HepG2 (cell line): ENCODE measurements around the gene ST6GALNAC4. TPM values are rescaled to one million over a fixed set of nuclear protein-coding genes. Genes with fewer than 3 reads are reported as not detected.

Experiments used
- FOXA3 ChIP-seq: IDR thresholded peaks from 2 replicates; pipeline ENCODE4 v1.6.1; 2016; ENCODE audit warnings: missing genetic modification reagents, missing compliant biosample characterization
- HBP1 ChIP-seq: IDR thresholded peaks from 2 replicates; pipeline ENCODE4 v1.6.1; 2016; ENCODE audit warnings: low read depth, control low read depth
- ISX ChIP-seq: sonication (generic); formaldehyde crosslinking; conservative IDR thresholded peaks from 2 replicates; pipeline ENCODE4 v1.5.0; 2020; ENCODE audit warnings: missing genetic modification reagents
- NKX3-1 ChIP-seq: sonication (generic); formaldehyde crosslinking; IDR thresholded peaks from 2 replicates; pipeline ENCODE4 v1.5.0; 2020; ENCODE audit warnings: missing genetic modification reagents
- POLR2AphosphoS2 ChIP-seq: IDR thresholded peaks from 2 replicates; pipeline ENCODE4 v1.6.1; 2011; ENCODE audit warnings: low read depth, low read length, improper control_type of control experiment
- STAT5B ChIP-seq: sonication (generic); formaldehyde crosslinking; IDR thresholded peaks from 2 replicates; pipeline ENCODE4 v1.4.0; 2020; ENCODE audit warnings: missing genetic modification reagents
- TEF ChIP-seq: sonication (generic); formaldehyde crosslinking; IDR thresholded peaks from 2 replicates; pipeline ENCODE4 v1.5.0; 2020; ENCODE audit warnings: missing genetic modification reagents
- THAP11 ChIP-seq: IDR thresholded peaks from 2 replicates; pipeline ENCODE4 v1.6.1; 2016; ENCODE audit warnings: missing biosample characterization, missing genetic modification reagents
- YEATS4 ChIP-seq: sonication (generic); formaldehyde crosslinking; IDR thresholded peaks from 2 replicates; pipeline ENCODE4 v1.4.0; 2020; ENCODE audit warnings: missing genetic modification reagents, borderline replicate concordance
- ZFY ChIP-seq: sonication (generic); formaldehyde crosslinking; IDR thresholded peaks from 2 replicates; pipeline ENCODE4 v1.4.0; 2020; ENCODE audit warnings: missing genetic modification reagents
- ZNF501 ChIP-seq: sonication (generic); formaldehyde crosslinking; IDR thresholded peaks from 2 replicates; pipeline ENCODE4 v1.5.1; 2020; ENCODE audit warnings: mild to moderate bottlenecking, moderate library complexity, missing genetic modification reagents
- ZNF563 ChIP-seq: sonication (generic); formaldehyde crosslinking; IDR thresholded peaks from 2 replicates; pipeline ENCODE4 v1.8.0; 2022; ENCODE audit warnings: mild to moderate bottlenecking, moderate library complexity, missing genetic modification reagents
- ZNF598 ChIP-seq: sonication (generic); formaldehyde crosslinking; IDR thresholded peaks from 2 replicates; pipeline ENCODE4 v1.5.1; 2020; ENCODE audit warnings: mild to moderate bottlenecking, missing genetic modification reagents, borderline replicate concordance
- ZNF609 ChIP-seq: sonication (generic); formaldehyde crosslinking; IDR thresholded peaks from 2 replicates; pipeline ENCODE4 v1.4.0; 2020; ENCODE audit warnings: mild to moderate bottlenecking, missing genetic modification reagents, borderline replicate concordance
- ZSCAN9 ChIP-seq: IDR thresholded peaks from 2 replicates; pipeline ENCODE4 v1.6.1; 2016; ENCODE audit warnings: borderline replicate concordance
- polyA plus RNA-seq, 8 experiments: library from polyadenylated mRNA; depleted of rRNA in 3 of 8; stranded (reverse) in 7 of 8; unstranded in 1 of 8; fragments of >200 nt; fragmentation: Illumina TruSeq in 4 of 8; extraction: Trizol in 4 of 8; gene quantifications; 2 replicates each; pipeline versions ENCODE4 v1.2.1 to v1.2.3, GENCODE V29; 2011 to 2016; ENCODE audit warnings: low read depth in 4 of 8, missing spikeins in 1 of 8, mixed read lengths in 1 of 8; ENCODE audit not compliant: insufficient read depth in 1 of 8
- total RNA-seq, 5 experiments: library from RNA; depleted of rRNA; stranded (reverse); fragments of >200 nt; fragmentation: Illumina TruSeq; extraction: Trizol; gene quantifications; 2 replicates each; pipeline ENCODE4 v1.2.3, GENCODE V29; 2016; ENCODE audit warnings: low read depth in 1 of 5
- TF ChIP-seq, protein P1 (sequence below): sonication (generic); formaldehyde crosslinking; IDR thresholded peaks from 2 replicates; pipeline ENCODE4 v1.5.0; 2020; ENCODE audit warnings: mild to moderate bottlenecking, missing genetic modification reagents, borderline replicate concordance
- TF ChIP-seq, protein P2 (sequence below): sonication (generic); formaldehyde crosslinking; IDR thresholded peaks from 2 replicates; pipeline ENCODE4 v1.4.0; 2020; ENCODE audit warnings: missing genetic modification reagents

The ST6GALNAC4 gene
- total and polyA plus RNA-seq, 2 of the 13 experiments (the other 11 are each of a cell fraction or from before 2014, with no cell fraction given), result 18.8 to 27.7 TPM

GRCh38 chr9:127916720-127917581, at the start of gene ST6GALNAC4 (continued):
- peak; percentile 15; the same call in 1 of the 2 replicates for TF ChIP-seq THAP11 (CRISPR knock-in tag)
- TF ChIP-seq ZFY (CRISPR knock-in tag), result peak; percentile 59
- TF ChIP-seq ZSCAN9 (CRISPR knock-in tag), result no peak
- TF ChIP-seq POLR2AphosphoS2, result no peak
- TF ChIP-seq, protein P1, sequence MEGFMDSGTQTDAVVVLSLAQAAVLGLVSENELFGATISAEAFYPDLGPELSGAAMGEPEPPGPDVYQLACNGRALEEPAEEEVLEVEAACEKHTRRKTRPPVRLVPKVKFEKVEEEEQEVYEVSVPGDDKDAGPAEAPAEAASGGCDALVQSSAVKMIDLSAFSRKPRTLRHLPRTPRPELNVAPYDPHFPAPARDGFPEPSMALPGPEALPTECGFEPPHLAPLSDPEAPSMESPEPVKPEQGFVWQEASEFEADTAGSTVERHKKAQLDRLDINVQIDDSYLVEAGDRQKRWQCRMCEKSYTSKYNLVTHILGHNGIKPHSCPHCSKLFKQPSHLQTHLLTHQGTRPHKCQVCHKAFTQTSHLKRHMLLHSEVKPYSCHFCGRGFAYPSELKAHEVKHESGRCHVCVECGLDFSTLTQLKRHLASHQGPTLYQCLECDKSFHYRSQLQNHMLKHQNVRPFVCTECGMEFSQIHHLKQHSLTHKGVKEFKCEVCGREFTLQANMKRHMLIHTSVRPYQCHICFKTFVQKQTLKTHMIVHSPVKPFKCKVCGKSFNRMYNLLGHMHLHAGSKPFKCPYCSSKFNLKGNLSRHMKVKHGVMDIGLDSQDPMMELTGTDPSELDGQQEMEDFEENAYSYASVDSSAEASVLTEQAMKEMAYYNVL, result no peak
- TF ChIP-seq STAT5B, result no peak
- TF ChIP-seq HBP1 (CRISPR knock-in tag), result no peak; the same call in 1 of the 2 replicates
- TF ChIP-seq YEATS4, result 0 out of 2 replicates have a peak, but pooled peaks have one; percentile 34
- no peak for TF ChIP-seq ZNF609 (CRISPR knock-in tag)
- 0 out of 2 replicates have a peak, but pooled peaks have one; percentile 9 for TF ChIP-seq ZNF501
- no peak for TF ChIP-seq ZNF598 (CRISPR knock-in tag)
- TF ChIP-seq ISX (CRISPR knock-in tag), result no peak
- no peak for TF ChIP-seq TEF (CRISPR knock-in tag)
- no peak for TF ChIP-seq FOXA3 (CRISPR knock-in tag)
- TF ChIP-seq, protein P2, sequence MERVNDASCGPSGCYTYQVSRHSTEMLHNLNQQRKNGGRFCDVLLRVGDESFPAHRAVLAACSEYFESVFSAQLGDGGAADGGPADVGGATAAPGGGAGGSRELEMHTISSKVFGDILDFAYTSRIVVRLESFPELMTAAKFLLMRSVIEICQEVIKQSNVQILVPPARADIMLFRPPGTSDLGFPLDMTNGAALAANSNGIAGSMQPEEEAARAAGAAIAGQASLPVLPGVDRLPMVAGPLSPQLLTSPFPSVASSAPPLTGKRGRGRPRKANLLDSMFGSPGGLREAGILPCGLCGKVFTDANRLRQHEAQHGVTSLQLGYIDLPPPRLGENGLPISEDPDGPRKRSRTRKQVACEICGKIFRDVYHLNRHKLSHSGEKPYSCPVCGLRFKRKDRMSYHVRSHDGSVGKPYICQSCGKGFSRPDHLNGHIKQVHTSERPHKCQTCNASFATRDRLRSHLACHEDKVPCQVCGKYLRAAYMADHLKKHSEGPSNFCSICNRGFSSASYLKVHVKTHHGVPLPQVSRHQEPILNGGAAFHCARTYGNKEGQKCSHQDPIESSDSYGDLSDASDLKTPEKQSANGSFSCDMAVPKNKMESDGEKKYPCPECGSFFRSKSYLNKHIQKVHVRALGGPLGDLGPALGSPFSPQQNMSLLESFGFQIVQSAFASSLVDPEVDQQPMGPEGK (CRISPR knock-in tag), result peak; percentile 46; the same call in 1 of the 2 replicates
- no peak for TF ChIP-seq NKX3-1 (CRISPR knock-in tag)
- TF ChIP-seq ZNF563 (CRISPR knock-in tag), result no peak
